GM12891 (cell line): ENCODE data around the gene HDAC9.

Experiments
- POLR2A ChIP-seq: IDR thresholded peaks from 2 replicates; pipeline ENCODE4 v1.6.1; 2011; ENCODE audit warnings: low read depth, low read length, control low read depth
- POLR2AphosphoS5 ChIP-seq: IDR thresholded peaks from 2 replicates; pipeline ENCODE4 v1.6.1; 2011; ENCODE audit warnings: low read depth, low read length, control low read depth
- POU2F2 ChIP-seq: IDR thresholded peaks from 2 replicates; pipeline ENCODE4 v1.6.1; 2011; ENCODE audit warnings: low read depth, mild to moderate bottlenecking, control low read depth, low read length, moderate library complexity
- SPI1 ChIP-seq: IDR thresholded peaks from 2 replicates; pipeline ENCODE4 v1.6.1; 2011; ENCODE audit warnings: low read depth, low read length, control low read depth
- TAF1 ChIP-seq: IDR thresholded peaks from 2 replicates; pipeline ENCODE4 v1.6.1; 2011; ENCODE audit warnings: low read depth, low read length, control low read depth

DNA sequence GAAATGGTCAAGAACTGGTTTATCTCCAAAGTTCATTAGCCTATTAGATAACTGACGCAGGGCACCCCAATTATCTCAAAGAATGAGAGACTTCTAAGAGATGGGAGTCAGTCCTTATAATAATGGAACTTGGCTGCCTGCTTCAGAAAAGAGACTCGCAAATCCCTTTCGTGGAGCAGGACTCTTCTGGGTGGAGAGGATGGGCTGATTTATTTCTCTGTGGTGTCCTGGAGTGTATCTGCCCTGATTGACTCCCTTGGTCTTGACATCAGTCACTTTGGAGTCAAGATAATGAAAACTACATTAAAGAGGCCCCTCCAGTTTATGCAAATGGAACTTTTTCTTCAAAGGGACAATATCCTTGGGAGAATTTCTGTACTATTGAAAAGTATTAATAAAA is 198.9 kb downstream of the HDAC9 start:
- TF ChIP-seq POLR2A (no peak), POLR2AphosphoS5 (no peak), TAF1 (no peak), SPI1 (no peak), POU2F2 (no peak)
